Hematopoietic multipotent progenitor cell treated with erythropoietin and hydrocortisone succinate and interleukin-3 and kit ligand, for 4 days (in vitro differentiated cells): ENCODE data around the gene ETHE1.
"Not testable (repeated sequence)": the region's sequence is repeated elsewhere in the genome, so short reads cannot be mapped to it uniquely, and the experiment has no call there.

ENCODE experiments used
- DNase-seq: peaks from one replicate; pipeline ENCODE4 v3.0.0-alpha.2; 2015

The ETHE1 gene

DNA sequence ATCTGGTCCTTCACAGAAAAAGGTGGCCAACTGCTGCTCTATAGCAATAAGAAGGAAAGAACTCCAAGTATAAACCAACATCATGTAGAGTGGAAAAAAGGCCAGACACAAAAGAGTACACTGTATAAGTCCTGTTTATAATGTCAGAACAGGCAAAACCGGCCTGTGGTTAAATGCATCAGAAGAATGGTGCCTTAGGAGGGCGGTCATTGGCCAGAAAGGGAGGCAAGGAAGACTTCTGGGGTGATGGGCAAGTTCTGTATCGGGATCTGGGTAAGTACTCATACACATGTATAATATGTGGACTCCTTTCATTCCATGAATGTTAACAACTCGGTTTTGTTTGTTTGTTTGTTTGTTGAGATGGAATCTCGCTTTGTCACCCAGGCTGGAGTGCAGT, 4.1 kb downstream of the ETHE1 start:
- no peak for DNase-seq

DNA sequence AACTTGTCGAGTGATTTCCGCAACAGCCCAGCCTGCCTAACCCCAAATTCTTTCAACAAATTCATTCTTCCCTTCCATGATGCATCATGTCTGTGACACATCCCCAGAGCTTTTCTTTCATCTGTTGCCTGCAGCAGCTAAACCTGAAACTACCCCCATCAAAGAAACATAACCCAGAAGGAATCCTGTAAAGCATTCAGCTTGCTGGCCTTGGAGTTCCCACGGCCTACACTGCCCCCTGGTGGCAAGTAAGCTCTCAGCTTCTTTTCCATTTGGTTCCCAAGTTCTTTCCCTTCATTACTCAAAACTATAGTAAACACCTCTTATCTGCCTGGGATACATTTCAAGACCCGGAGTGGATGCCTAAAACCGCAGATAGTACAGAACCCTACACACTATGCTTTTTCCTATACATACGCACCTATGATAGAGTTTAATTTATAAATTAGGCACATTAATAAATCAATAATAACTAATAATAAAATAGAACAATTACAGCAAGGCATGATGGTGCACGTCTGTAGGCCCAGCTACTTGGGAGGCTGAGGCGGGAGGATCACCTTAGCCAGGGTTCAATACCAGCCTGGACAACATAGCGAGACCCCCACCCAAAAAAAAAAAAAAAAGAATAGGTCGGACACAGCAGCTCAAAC, 7.4 kb downstream of the ETHE1 start:
- peak; percentile 91 for DNase-seq

DNA sequence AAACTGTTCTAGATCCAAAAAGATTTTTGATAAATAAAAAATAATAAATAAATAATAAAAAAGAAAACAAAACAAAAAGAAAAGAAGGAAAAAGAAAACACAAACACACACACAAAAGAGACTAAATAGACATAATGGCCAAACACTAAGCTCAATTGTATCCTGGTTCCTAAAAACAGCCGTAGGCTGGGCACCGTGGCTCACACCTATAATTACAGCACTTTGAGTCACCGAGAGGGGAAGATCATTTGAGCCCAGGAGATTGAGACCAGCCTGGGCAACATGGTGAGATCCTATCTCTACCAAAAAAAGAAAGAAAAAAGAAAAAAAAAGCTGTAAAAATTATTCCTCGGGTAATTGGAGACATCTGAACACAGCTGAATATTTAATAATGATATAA, 8.9 kb downstream of the ETHE1 start:
- DNase-seq, result no peak

DNA sequence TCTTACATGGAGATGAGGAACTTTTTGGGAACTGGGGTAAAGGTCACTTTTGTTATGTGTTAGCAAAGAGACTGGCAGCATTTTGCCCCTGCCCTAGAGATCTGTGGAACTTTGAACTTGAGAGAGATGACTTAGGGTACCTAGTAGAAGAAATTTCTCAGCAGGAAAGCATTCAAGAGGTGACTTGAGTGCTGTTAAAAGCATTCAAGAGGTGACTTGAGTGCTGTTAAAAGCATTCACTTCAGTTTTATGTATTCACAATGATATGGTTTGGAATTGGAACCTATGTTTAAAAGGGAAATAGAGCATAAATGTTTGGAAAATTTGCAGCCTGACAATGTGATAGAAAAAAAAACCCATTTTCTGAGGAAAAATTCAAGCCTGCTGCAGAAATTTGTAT, 14.6 kb downstream of the ETHE1 start:
- not testable (repeated sequence) for DNase-seq

DNA sequence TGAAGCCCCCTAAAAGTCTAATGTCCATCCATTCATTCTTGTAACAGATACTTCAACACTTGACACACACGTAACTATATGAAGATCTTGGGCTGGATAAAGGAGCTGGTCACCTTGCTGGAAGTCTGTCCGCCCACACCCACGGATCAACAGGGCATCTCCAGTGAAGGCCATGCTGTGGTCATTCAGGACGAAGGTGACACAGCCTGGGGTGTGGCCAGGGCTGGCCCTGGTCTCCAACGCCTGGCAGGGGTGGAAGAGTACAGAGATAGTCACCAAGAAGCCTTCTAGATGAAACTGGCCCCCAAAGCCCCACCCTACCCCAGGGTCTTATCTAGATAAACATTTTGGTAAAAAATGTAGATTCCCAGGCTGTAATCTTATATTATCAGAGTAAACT, 15.7 kb downstream of the ETHE1 start:
- no peak for DNase-seq

DNA sequence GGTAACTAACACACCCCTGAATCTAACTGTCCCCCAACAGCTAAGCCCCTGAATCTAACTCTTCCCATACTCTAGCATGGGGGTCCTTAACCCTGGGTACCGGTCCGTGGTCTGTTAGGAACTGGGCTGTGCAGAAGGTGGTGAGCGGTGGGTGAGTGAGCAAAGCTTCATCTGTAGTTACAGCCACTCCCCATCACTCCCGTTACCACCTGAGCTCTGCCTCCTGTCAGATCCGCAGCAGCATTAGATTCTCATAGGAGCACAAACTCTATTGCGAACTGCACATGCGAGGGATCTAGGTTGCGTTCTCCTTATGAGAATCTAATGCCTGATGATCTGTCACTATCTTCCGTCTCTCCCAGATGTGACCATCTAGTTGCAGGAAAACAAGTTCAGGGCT, 16.3 kb downstream of the ETHE1 start:
- no peak for DNase-seq

DNA sequence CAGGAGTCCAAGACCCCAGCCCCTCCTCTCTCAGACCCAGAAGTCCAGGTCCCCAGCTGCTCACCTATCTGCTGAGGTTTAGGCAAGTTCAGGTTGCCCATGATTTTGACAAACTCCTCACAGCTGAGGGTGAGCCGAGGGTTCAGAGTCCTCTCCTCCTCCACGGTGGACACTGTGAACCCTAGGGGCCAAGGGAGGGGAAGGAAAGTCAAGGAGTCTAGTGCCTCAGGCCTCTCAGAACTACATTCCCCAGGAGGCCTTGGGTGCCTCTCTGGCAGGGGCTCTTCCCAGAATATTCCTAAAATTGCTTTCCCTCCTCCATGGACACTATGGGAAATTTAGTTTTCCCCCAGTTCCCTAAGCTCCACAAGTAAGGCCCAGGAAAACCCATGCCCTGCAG, 19.1 kb downstream of the ETHE1 start:
- no peak for DNase-seq

GRCh38 chr19:43506629-43507028, 20.4 kb downstream of the ETHE1 start:
- DNase-seq, result no peak

DNA sequence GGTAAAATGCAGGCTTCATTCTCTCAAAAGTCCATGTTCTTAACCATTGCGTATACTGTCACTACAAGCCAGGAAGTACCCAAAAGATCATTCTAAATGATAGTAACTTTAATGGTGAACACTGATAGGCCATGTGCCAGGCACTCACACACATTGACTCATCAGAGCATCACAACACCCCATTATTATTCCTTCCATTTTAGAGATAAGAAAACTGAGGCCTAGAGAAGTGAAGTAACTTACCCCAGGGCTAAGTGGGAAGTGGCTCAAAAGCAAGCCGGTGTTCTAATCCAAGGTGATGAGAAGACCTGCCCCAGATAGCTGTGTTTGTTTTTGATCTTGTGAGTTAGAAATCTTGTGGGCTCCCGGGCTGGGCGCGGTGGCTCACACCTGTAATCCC, 21.1 kb downstream of the ETHE1 start:
- DNase-seq, result peak; percentile 78

- DNase-seq, result no peak
Observed at GRCh38 chr19:43505186-43505456, 21.9 kb downstream of the ETHE1 start.

DNA sequence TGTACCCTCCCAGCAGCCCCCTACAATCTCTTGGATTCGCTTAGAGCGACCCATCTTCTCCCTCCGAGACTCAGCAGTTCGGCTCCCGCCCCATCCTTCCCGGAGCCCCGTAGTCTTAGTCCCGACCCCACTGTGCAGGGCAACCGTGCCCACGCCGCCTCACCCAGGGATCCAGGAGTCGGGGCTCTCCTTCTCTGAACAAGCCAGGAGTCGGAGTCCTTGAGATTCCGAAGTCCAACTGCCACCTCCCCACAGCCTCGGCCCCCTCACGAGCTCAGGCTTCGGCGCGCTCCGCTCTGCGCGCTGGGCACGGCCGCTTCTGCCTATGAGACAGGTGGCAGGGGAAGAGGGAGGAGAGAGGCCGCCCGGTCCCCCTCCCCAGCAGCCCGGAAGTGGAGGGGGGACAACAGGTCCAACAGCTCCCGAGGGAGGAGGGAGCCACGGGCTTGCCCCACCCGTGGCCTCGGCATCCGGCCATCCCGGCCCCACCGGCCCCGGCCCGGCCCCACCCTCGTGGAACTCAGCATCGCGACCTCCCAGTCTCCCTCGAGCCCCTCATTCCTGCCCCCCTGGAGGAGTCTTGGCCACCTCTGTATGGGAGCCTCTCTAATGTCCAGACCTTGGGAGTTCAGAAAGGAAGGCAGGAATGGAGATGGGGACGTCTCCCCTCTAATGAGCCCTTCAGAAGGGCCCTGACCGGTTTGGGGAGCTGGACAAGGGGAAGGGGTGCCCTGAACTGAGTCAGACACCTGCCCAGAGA, 22.4 kb downstream of the ETHE1 start, which contains the start of gene PHLDB3:
PHLDB3 (minus strand) TSS at position 321 of the 760 bp plus-strand sequence. CDS start 628 bp downstream, outside the sequence.
- peak; percentile 53 for DNase-seq

DNA sequence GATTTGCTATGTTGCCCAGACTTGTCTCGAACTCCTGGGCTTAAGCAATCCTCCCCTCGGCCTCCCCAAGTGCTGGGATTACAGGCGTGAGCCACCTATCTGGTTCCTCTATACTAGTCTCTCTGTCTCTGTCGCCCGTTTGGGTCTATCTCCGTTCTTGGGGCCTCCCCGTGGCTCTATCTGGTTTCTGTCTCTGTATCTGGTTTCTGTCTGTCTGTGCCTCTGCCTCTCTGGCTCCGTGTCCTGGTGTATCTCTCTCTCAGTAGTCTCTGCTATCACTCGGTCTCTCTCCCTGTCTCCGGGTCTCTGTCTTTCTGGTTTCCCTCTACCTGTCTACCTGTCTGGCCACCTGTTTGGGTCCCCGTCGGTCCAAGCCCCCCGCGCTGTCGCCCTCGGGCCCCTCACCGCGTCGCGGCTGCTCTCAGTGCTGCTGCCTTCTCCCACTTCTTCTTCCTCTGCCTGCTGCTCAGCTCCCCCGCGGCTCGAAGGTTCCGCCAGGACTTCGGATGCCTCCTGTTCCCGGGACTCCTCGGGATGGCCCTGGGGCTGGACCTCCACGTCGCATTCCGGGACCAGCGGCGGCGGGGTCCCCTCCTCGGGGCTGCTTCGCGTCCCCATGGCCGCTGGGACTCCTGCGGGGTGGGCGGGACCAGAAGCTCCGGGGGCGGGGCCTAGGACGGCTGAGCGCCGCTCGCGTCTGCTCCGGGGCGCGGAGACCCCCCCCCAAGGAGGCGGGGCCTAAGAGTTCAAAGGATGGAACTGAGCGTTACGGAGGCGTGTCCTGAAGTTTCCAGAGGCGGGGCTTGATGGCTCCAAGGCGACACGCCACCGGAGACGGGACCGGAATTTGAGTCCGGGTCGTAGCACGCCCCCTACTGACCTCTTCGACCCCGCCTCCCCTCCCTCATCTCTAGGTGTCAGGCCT, 23.2 kb downstream of the ETHE1 start:
- DNase-seq, result peak; percentile 98

DNA sequence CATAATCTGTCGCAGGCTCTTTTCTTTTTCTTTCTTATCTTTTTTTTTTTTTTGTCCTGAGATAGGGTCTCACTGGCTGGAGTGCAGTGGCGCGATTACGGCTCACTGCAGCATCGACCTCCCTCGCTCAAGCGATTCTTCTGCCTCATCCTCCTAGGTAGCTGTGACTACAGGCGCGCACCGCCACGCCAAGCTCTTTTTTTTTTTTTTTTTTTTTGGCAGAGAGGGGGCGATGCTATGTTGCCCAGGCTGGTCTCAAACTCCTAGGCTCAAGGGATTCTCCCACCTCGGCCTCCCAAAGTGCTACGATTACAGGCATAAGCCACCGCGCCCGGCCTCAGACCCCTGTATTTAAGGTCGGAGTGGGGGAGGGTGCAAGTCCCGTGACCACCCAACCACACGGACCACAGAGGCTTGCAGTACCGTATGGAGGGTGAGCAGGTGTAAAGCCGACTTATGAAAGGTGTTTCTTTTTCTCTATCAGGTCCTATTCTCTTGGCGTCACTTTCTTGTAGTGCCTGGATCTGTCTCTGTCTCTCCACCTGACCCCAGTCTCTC, 24.5 kb downstream of the ETHE1 start:
- no peak for DNase-seq

DNA sequence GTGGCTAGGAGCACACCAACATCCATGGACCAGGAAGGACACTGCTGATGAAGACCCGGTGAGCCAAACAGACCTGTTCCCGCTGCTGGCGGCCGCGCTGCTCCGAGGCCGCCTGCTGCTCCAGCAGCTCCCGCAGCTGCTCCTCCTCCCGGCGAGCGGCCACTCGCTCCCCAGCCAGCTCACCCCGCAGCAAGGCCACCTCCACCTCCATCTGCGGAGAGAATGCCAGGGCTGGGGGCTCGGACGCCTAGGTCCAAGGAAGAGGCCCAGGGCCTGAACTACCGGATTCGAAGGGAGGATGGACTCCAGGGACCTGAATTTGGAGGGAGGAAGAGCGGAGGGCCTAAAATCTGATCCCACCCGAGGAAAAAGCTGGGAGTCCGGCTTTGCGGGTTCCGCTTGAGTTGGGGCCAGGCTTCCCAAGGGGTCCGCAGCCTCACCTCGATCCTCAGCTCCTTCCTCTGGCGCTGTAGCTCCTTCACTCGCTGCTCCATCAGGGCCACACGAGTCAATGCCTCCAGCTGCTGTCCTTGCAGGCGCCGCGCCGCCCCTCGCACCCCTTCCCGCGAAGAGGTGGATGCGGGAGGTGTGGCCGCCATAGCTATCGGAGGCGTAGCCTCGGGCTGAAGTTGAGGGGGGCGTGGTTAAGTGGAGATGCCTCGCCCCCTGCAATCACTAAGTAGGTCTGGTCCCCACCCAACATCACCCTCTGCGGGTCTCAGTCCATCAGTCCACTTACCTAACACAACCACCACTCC, 25.2 kb downstream of the ETHE1 start:
- no peak for DNase-seq

DNA sequence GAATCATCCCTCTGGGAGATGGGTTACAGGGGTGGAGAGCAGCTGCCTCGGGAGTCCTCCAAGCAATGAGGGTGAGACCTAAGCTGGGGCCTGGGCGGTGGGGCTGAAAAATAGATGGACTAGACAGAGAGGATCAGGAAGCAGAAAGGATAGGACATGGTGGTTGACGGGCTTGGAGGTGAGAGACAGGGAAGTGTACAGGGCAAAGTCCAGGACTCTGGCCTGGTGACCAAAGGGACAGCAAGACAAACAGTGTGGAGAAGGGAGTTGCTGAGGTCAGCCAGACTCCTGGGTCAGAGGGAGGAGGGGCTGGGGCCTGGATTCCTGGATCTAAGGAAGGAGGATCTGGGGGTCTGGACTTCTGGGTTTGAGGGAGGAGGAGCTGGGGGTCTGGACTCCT, 28.0 kb downstream of the ETHE1 start:
- no peak for DNase-seq

DNA sequence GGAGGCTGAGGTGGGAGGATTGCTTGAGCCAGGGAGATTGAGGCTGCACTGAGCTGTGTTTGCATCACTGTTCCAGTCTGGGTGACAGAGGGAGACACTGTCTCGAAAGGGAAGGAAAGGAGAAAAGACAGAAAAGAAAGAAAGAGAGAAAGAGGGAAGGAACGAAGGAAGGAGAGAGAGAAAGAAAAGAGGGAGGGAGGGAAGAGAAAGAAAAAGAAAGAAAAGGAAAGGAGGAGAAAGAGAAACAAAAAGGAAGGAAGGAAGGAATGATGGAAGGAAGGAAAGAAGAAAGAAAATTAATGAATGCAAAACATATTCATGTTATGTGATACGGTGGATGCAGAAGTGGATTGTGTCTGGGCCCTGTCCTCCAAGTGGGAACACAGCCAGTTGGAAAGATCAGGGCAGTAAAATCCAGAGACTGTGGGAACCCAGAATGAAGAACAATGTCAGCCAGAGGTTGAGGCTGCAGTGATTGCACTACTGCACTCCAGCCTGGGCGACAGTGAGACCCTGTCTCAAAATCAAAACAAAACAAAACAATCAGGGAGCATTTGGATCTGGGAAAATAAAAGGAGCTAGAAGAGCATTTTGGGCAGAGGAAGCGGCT, 28.7 kb downstream of the ETHE1 start:
- DNase-seq, result no peak

DNA sequence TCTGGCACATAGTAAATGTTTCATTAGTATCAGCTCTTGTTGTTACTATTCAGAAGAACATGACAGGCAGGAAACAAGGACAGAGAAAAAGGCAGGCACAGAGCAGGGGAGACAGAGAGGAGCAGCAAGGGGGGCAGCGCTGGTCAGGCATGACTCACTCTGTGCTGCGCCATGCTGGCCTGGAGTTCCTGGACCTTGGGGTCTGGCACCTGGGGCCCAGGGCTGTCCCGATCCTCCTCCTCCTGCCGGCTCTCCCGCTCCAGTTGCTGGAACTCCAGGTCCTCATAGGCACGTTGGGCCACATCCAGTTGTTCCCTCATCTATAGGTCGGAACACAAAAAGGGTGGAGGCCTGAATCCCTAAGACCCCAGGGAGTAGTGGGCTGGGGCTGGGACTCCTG, 30.0 kb downstream of the ETHE1 start:
- no peak for DNase-seq

- DNase-seq, result no peak
Observed at GRCh38 chr19:43495082-43495481, 31.9 kb downstream of the ETHE1 start.

- DNase-seq, result no peak
Observed at GRCh38 chr19:43490759-43491158, 36.2 kb downstream of the ETHE1 start.

GRCh38 chr19:43489979-43490599, 36.9 kb downstream of the ETHE1 start:
- DNase-seq, result no peak

- peak; percentile 64 for DNase-seq
Observed at GRCh38 chr19:43489310-43489709, 37.7 kb downstream of the ETHE1 start.

GRCh38 chr19:43488179-43488578, 38.8 kb downstream of the ETHE1 start:
- DNase-seq, result no peak
